Activated CD4-positive, CD25-positive, alpha-beta regulatory T cell treated with anti-CD3 and anti-CD28 coated beads, Interleukin-2, amount 50 U/mL, for 72 hours (primary cell): ENCODE measurements around the gene GMPR.
"Not testable (repeated sequence)": the region's sequence is repeated elsewhere in the genome, so short reads cannot be mapped to it uniquely, and the experiment has no call there.

ENCODE experiments used
- DNase-seq: peaks from one replicate; pipeline ENCODE4 v3.0.0; 2021

Gene GMPR

GRCh38 chr6:16226117-16227047 is 12.0 kb upstream of the GMPR start:
- DNase-seq = not testable (repeated sequence)

- DNase-seq = no peak
These were observed 11.3 kb upstream of the GMPR start for GRCh38 chr6:16227048-16227562.

- no peak for DNase-seq
These were observed 10.8 kb upstream of the GMPR start for GRCh38 chr6:16227605-16228004.

GRCh38 chr6:16228043-16228442 is 10.3 kb upstream of the GMPR start:
- no peak for DNase-seq

GRCh38 chr6:16228709-16229665 is 9.4 kb upstream of the GMPR start:
- no peak for DNase-seq

GRCh38 chr6:16229700-16230099 is 8.7 kb upstream of the GMPR start:
- no peak for DNase-seq

- no peak for DNase-seq
These were observed 7.4 kb upstream of the GMPR start for GRCh38 chr6:16230953-16231352.

- DNase-seq = no peak
These were observed 6.3 kb upstream of the GMPR start for GRCh38 chr6:16232086-16232485.

- DNase-seq = no peak
These were observed 2.3 kb upstream of the GMPR start for GRCh38 chr6:16236009-16236501.

- no peak for DNase-seq
These were observed 1.7 kb upstream of the GMPR start for GRCh38 chr6:16236631-16237199.

GRCh38 chr6:16237242-16237641 is 1.1 kb upstream of the GMPR start:
- DNase-seq = no peak

- no peak for DNase-seq
These were observed 793 bp downstream of the GMPR start for GRCh38 chr6:16238963-16239797.

- DNase-seq = no peak
These were observed 1.4 kb downstream of the GMPR start for GRCh38 chr6:16239798-16240123.

GRCh38 chr6:16240589-16241320 is 2.4 kb downstream of the GMPR start:
- DNase-seq = no peak

GRCh38 chr6:16241321-16241689 is 2.9 kb downstream of the GMPR start:
- no peak for DNase-seq

- no peak for DNase-seq
These were observed 4.7 kb downstream of the GMPR start for GRCh38 chr6:16243055-16243454.

GRCh38 chr6:16243664-16244063 is 5.3 kb downstream of the GMPR start:
- no peak for DNase-seq

GRCh38 chr6:16244446-16244845 is 6.1 kb downstream of the GMPR start:
- no peak for DNase-seq

GRCh38 chr6:16244869-16245451 is 6.6 kb downstream of the GMPR start:
- no peak for DNase-seq

GRCh38 chr6:16248271-16248853 is 10.0 kb downstream of the GMPR start:
- no peak for DNase-seq

GRCh38 chr6:16249971-16250370 is 11.6 kb downstream of the GMPR start:
- no peak for DNase-seq
